SJSA1 (cell line): Measurements from ENCODE around the gene IGLL5. TPM values are rescaled to one million over a fixed set of nuclear protein-coding genes. Genes with fewer than 3 reads are reported as not detected.

Experiments used
- DNase-seq, 2 experiments: peaks; one replicate each; pipeline ENCODE4 v3.0.0-alpha.2; 2015 to 2020; ENCODE audit warnings: low spot score in 2 of 2, low read depth in 1 of 2
- H3K27ac ChIP-seq: fragments of 250-450 bp; sonication (Bioruptor Pico); 2 replicates; pipeline ENCODE4 v1.5.1; 2020; ENCODE audit warnings: mild to moderate bottlenecking, moderate library complexity
- H3K27me3 ChIP-seq: fragments of 250-450 bp; sonication (Bioruptor Pico); replicated peaks from 2 replicates; pipeline ENCODE4 v1.5.1; 2020; ENCODE audit warnings: mild to moderate bottlenecking, moderate library complexity
- H3K36me3 ChIP-seq: fragments of 250-450 bp; sonication (Bioruptor Pico); 2 replicates; pipeline ENCODE4 v1.5.1; 2020; ENCODE audit warnings: mild to moderate bottlenecking
- H3K4me1 ChIP-seq: fragments of 250-450 bp; sonication (Bioruptor Pico); replicated peaks from 2 replicates; pipeline ENCODE4 v1.6.1; 2021; ENCODE audit warnings: mild to moderate bottlenecking
- H3K4me3 ChIP-seq: fragments of 250-450 bp; sonication (Bioruptor Pico); 2 replicates; pipeline ENCODE4 v1.5.1; 2020; ENCODE audit warnings: mild to moderate bottlenecking
- H3K9me3 ChIP-seq: fragments of 250-450 bp; sonication (Bioruptor Pico); replicated peaks from 2 replicates; pipeline ENCODE4 v1.5.1; 2020; ENCODE audit warnings: mild to moderate bottlenecking
- total RNA-seq: library from RNA; depleted of rRNA; stranded (reverse); fragments of >200 nt; shearing (Covaris generic); gene quantifications from 2 replicates; pipeline ENCODE4 v1.2.3, GENCODE V29; 2014

Gene IGLL5
- total RNA-seq, 1 experiment from 2014 or later, result not detected

- H3K27me3 ChIP-seq, result no peaks in the 10 kb centered on the region
- no peaks in the 10 kb centered on the region for H3K9me3 ChIP-seq
- no peak for DNase-seq
- no peak overlapping the region for H3K4me3 ChIP-seq
- no peak overlapping the region for H3K27ac ChIP-seq
- H3K4me1 ChIP-seq, result peaks cover 30% of the 10 kb centered on the region
- no peaks in the 10 kb centered on the region for H3K36me3 ChIP-seq
Observed at GRCh38 chr22:22930571-22931556, 43.2 kb downstream of the IGLL5 start.

GRCh38 chr22:22931557-22932270, 44.1 kb downstream of the IGLL5 start:
- Histone ChIP-seq H3K4me1 (peaks cover 28% of the 10 kb centered on the region), H3K27me3 (no peaks in the 10 kb centered on the region), H3K9me3 (no peaks in the 10 kb centered on the region), H3K27ac (no peak overlapping the region), H3K36me3 (no peaks in the 10 kb centered on the region), H3K4me3 (no peak overlapping the region)
- DNase-seq, result no peak

GRCh38 chr22:22932512-22932941, 44.9 kb downstream of the IGLL5 start:
- Histone ChIP-seq H3K4me1 (peaks cover 22% of the 10 kb centered on the region), H3K27ac (no peak overlapping the region), H3K36me3 (no peaks in the 10 kb centered on the region), H3K9me3 (no peaks in the 10 kb centered on the region), H3K4me3 (no peak overlapping the region), H3K27me3 (no peaks in the 10 kb centered on the region)
- no peak for DNase-seq

- H3K27me3 ChIP-seq, result no peaks in the 10 kb centered on the region
- H3K4me3 ChIP-seq, result no peak overlapping the region
- no peak overlapping the region for H3K27ac ChIP-seq
- no peaks in the 10 kb centered on the region for H3K9me3 ChIP-seq
- H3K36me3 ChIP-seq, result no peaks in the 10 kb centered on the region
- peaks cover 15% of the 10 kb centered on the region for H3K4me1 ChIP-seq
- no peak for DNase-seq
Observed at GRCh38 chr22:22933100-22933806, 45.6 kb downstream of the IGLL5 start.

- DNase-seq, result no peak
- Histone ChIP-seq H3K4me1 (peaks cover 8% of the 10 kb centered on the region), H3K36me3 (no peaks in the 10 kb centered on the region), H3K27me3 (no peaks in the 10 kb centered on the region), H3K4me3 (no peak overlapping the region), H3K9me3 (no peaks in the 10 kb centered on the region), H3K27ac (no peak overlapping the region)
Observed at GRCh38 chr22:22933807-22934542, 46.4 kb downstream of the IGLL5 start.

GRCh38 chr22:22934543-22935055, 47.0 kb downstream of the IGLL5 start:
- Histone ChIP-seq H3K9me3 (no peaks in the 10 kb centered on the region), H3K36me3 (no peaks in the 10 kb centered on the region)

GRCh38 chr22:22935056-22935545, 47.5 kb downstream of the IGLL5 start:
- DNase-seq, result no peak
- no peaks in the 10 kb centered on the region for H3K36me3 ChIP-seq
- H3K27ac ChIP-seq, result no peak overlapping the region
- peaks cover 3% of the 10 kb centered on the region; the same call in 1 of the 2 replicates for H3K4me1 ChIP-seq
- no peaks in the 10 kb centered on the region for H3K27me3 ChIP-seq
- no peak overlapping the region for H3K4me3 ChIP-seq
- no peaks in the 10 kb centered on the region for H3K9me3 ChIP-seq

More at GRCh38 chr22:22934543-22935055, 47.0 kb downstream of the IGLL5 start:
- DNase-seq, result no peak
- Histone ChIP-seq H3K27me3 (no peaks in the 10 kb centered on the region), H3K4me3 (no peak overlapping the region), H3K4me1 (peaks cover 3% of the 10 kb centered on the region), H3K27ac (no peak overlapping the region)

GRCh38 chr22:22935546-22936157, 48.0 kb downstream of the IGLL5 start:
- peaks cover 8% of the 10 kb centered on the region for H3K4me1 ChIP-seq
- H3K27ac ChIP-seq, result no peak overlapping the region
- no peak overlapping the region for H3K4me3 ChIP-seq
- H3K9me3 ChIP-seq, result no peaks in the 10 kb centered on the region
- DNase-seq, result no peak
- no peaks in the 10 kb centered on the region for H3K27me3 ChIP-seq
- H3K36me3 ChIP-seq, result no peaks in the 10 kb centered on the region

- H3K4me3 ChIP-seq, result no peak overlapping the region
- DNase-seq, result no peak
- no peaks in the 10 kb centered on the region for H3K36me3 ChIP-seq
- peaks cover 9% of the 10 kb centered on the region for H3K4me1 ChIP-seq
- H3K27me3 ChIP-seq, result no peaks in the 10 kb centered on the region
- no peaks in the 10 kb centered on the region for H3K9me3 ChIP-seq
- no peak overlapping the region for H3K27ac ChIP-seq
Observed at GRCh38 chr22:22936180-22936914, 48.7 kb downstream of the IGLL5 start.

GRCh38 chr22:22936915-22937656, 49.5 kb downstream of the IGLL5 start:
- Histone ChIP-seq H3K9me3 (no peaks in the 10 kb centered on the region), H3K27me3 (no peaks in the 10 kb centered on the region), H3K27ac (no peak overlapping the region), H3K4me1 (peaks cover 9% of the 10 kb centered on the region), H3K4me3 (no peak overlapping the region), H3K36me3 (no peaks in the 10 kb centered on the region)
- DNase-seq, result no peak

- DNase-seq, result no peak
- Histone ChIP-seq H3K27me3 (no peaks in the 10 kb centered on the region), H3K4me1 (peaks cover 17% of the 10 kb centered on the region), H3K36me3 (no peaks in the 10 kb centered on the region), H3K27ac (no peak overlapping the region), H3K9me3 (no peaks in the 10 kb centered on the region), H3K4me3 (no peak overlapping the region)
Observed at GRCh38 chr22:22937894-22938480, 50.4 kb downstream of the IGLL5 start.
